GM21717 (cell line): ENCODE results near the gene TMEM184B.
"Not testable (repeated sequence)": the region's sequence is repeated elsewhere in the genome, so short reads cannot be mapped to it uniquely, and the experiment has no call there.

Experiments used
- ATAC-seq: cut with Tn5 transposase; IDR thresholded peaks from one replicate; pipeline ENCODE4 v1.9.1; 2021; ENCODE audit warnings: mild to moderate bottlenecking, moderate library complexity; ENCODE audit not compliant: unreplicated experiment

The TMEM184B gene

GRCh38 chr22:38184788-38185187 lies 88.0 kb downstream of the TMEM184B start:
- ATAC-seq = no peak

- ATAC-seq = peak; percentile 52
Observed at GRCh38 chr22:38181453-38182200, 91.2 kb downstream of the TMEM184B start, which contains the start of gene PLA2G6. Gene PLA2G6 (minus strand): TSS chr22:38181830. CDS start chr22:38169426, 12,404 bp downstream.

GRCh38 chr22:38180841-38181452 lies 91.9 kb downstream of the TMEM184B start:
- ATAC-seq = no peak

- not testable (repeated sequence) for ATAC-seq
Observed at GRCh38 chr22:38178605-38178937, 94.2 kb downstream of the TMEM184B start.

- no peak for ATAC-seq
Observed at GRCh38 chr22:38177926-38178604, 94.7 kb downstream of the TMEM184B start.

- not testable (repeated sequence) for ATAC-seq
Observed at GRCh38 chr22:38177571-38177925, 95.3 kb downstream of the TMEM184B start.

GRCh38 chr22:38177044-38177443 lies 95.8 kb downstream of the TMEM184B start:
- no peak for ATAC-seq

GRCh38 chr22:38176170-38176741 lies 96.6 kb downstream of the TMEM184B start:
- ATAC-seq = no peak

GRCh38 chr22:38175206-38176118 lies 97.3 kb downstream of the TMEM184B start:
- ATAC-seq = no peak

GRCh38 chr22:38174626-38175025 lies 98.2 kb downstream of the TMEM184B start:
- no peak for ATAC-seq

- no peak for ATAC-seq
Observed at GRCh38 chr22:38173641-38173906, 99.2 kb downstream of the TMEM184B start.

- no peak for ATAC-seq
Observed at GRCh38 chr22:38172832-38173640, 99.8 kb downstream of the TMEM184B start.

GRCh38 chr22:38171927-38172831 lies 100.6 kb downstream of the TMEM184B start:
- no peak for ATAC-seq

- no peak for ATAC-seq
Observed at GRCh38 chr22:38170469-38170868, 102.3 kb downstream of the TMEM184B start.
